Endothelial cell of umbilical vein (primary cell): Measurements from ENCODE around the gene CASP4. TPM values are rescaled to one million over a fixed set of nuclear protein-coding genes. Genes with fewer than 3 reads are reported as not detected.

Experiments used
- BruUV-seq: library from RNA; stranded (reverse); fragments of 400-500 nt; replicated peaks from 2 replicates; lab custom pipeline; 2021; lab: Mats Ljungman, UMichigan
- CTCF ChIA-PET: fragments of 300-600, 350-600 bp; sonication (Branson Sonifier 250); formaldehyde crosslinking; loops from one replicate; lab custom pipeline; 2021; ENCODE audit warnings: antibody characterized with exemption, inconsistent platforms; lab: Charles Lee
- POLR2A ChIA-PET: fragments of 300-600, 350-600 bp; sonication (Branson Sonifier 250); formaldehyde crosslinking; loops from one replicate; lab custom pipeline; 2021; ENCODE audit warnings: antibody characterized with exemption, inconsistent platforms; lab: Charles Lee
- DNase-seq: peaks from one replicate; pipeline ENCODE4 v3.0.0-alpha.2; 2011; ENCODE audit warnings: low read depth, low spot score
- FAIRE-seq: peaks from 2 replicates; lab custom pipeline; 2011; peaks lifted over from hg19 to GRCh38; lab: Jason Lieb, UNC
- H2AFZ ChIP-seq: 2 replicates; pipeline ENCODE4 v1.6.0; 2012; ENCODE audit warnings: low read depth, low read length, control low read depth, inconsistent platforms
- H3K27ac ChIP-seq: 2 replicates; pipeline ENCODE4 v1.5.1; 2011; ENCODE audit warnings: low read depth, mild to moderate bottlenecking, control low read depth, low read length, moderate library complexity; ENCODE audit not compliant: insufficient read depth
- H3K27me3 ChIP-seq, 2 experiments: 2 replicates each; pipeline versions ENCODE4 v1.6.0 to v1.6.1; 2011; ENCODE audit warnings: low read length in 2 of 2, mixed read lengths in 1 of 2; ENCODE audit not compliant: control insufficient read depth in 2 of 2, insufficient read depth in 2 of 2
- H3K36me3 ChIP-seq, 2 experiments: 2 replicates in 1 of 2; 3 replicates in 1 of 2; pipeline ENCODE4 v1.5.1; 2011; ENCODE audit warnings: low read length in 2 of 2, mild to moderate bottlenecking in 1 of 2, moderate library complexity in 1 of 2; ENCODE audit not compliant: control insufficient read depth in 2 of 2, insufficient read depth in 2 of 2; ENCODE audit errors: extremely low read depth in 1 of 2
- H3K4me1 ChIP-seq: 3 replicates; pipeline ENCODE4 v1.5.1; 2011; ENCODE audit warnings: mild to moderate bottlenecking, low read length; ENCODE audit not compliant: control insufficient read depth, insufficient read depth; ENCODE audit errors: extremely low read depth
- H3K4me2 ChIP-seq: 2 replicates; pipeline ENCODE4 v1.6.1; 2011; ENCODE audit warnings: low read length, control low read depth, mixed read lengths; ENCODE audit not compliant: insufficient read depth
- H3K4me3 ChIP-seq, 3 experiments: fragments of 200-600 bp in 1 of 3; sonication (generic), shearing (Covaris generic) in 1 of 3; replicated peaks in 1 of 3; 2 replicates each; pipeline ENCODE4 v1.5.1; 2011 to 2016; ENCODE audit warnings: control low read depth in 3 of 3, low read length in 3 of 3, mild to moderate bottlenecking in 2 of 3, inconsistent platforms in 1 of 3, low read depth in 1 of 3, moderate library complexity in 1 of 3; ENCODE audit not compliant: insufficient read depth in 1 of 3
- H3K79me2 ChIP-seq: 2 replicates; pipeline ENCODE4 v1.6.0; 2012; ENCODE audit warnings: low read length, inconsistent platforms; ENCODE audit not compliant: control insufficient read depth, insufficient read depth
- H3K9ac ChIP-seq: replicated peaks from 2 replicates; pipeline ENCODE3; 2011; ENCODE audit warnings: low read length, control low read depth; ENCODE audit not compliant: insufficient read depth; ENCODE audit errors: extremely low read depth
- H3K9me1 ChIP-seq: replicated peaks from 3 replicates; pipeline ENCODE4 v1.6.0; 2011; ENCODE audit warnings: mild to moderate bottlenecking, low read length; ENCODE audit not compliant: control insufficient read depth, insufficient read depth; ENCODE audit errors: extremely low read depth
- H3K9me3 ChIP-seq: replicated peaks from 2 replicates; pipeline ENCODE4 v1.5.1; 2012; ENCODE audit warnings: low read length, inconsistent platforms; ENCODE audit not compliant: control insufficient read depth, insufficient read depth
- H4K20me1 ChIP-seq: replicated peaks from 2 replicates; pipeline ENCODE3; 2011; ENCODE audit warnings: mild to moderate bottlenecking, low read length; ENCODE audit not compliant: control insufficient read depth, insufficient read depth; ENCODE audit errors: extremely low read depth
- EZH2 ChIP-seq: IDR thresholded peaks from 2 replicates; pipeline ENCODE4 v1.6.1; 2012; ENCODE audit warnings: borderline replicate concordance, low read depth, mild to moderate bottlenecking, moderate library complexity, low read length, inconsistent platforms; ENCODE audit not compliant: severe bottlenecking
- FOS ChIP-seq: IDR thresholded peaks from 2 replicates; pipeline ENCODE4 v1.6.1; 2011; ENCODE audit warnings: mild to moderate bottlenecking, low read length, moderate library complexity, borderline replicate concordance; ENCODE audit not compliant: insufficient read depth
- GATA2 ChIP-seq: IDR thresholded peaks from 2 replicates; pipeline ENCODE4 v1.7.0; 2011; ENCODE audit warnings: low read depth, mild to moderate bottlenecking, moderate library complexity, mixed read lengths, low read length; ENCODE audit not compliant: insufficient read length, insufficient read depth
- JUN ChIP-seq: IDR thresholded peaks from 2 replicates; pipeline ENCODE4 v1.6.1; 2011; ENCODE audit warnings: borderline replicate concordance, low read depth; ENCODE audit not compliant: insufficient read length, insufficient read depth
- MYC ChIP-seq: IDR thresholded peaks from one replicate; pipeline ENCODE4 v1.6.1; 2011; ENCODE audit warnings: mild to moderate bottlenecking, low read depth, low read length
- POLR2A ChIP-seq: IDR thresholded peaks from 2 replicates; pipeline ENCODE4 v1.6.1; 2012; ENCODE audit warnings: low read depth, mild to moderate bottlenecking, control low read depth, low read length
- POLR2AphosphoS5 ChIP-seq: IDR thresholded peaks from 2 replicates; pipeline ENCODE4 v1.6.1; 2012; ENCODE audit warnings: low read depth, mild to moderate bottlenecking, control low read depth, low read length, moderate library complexity; ENCODE audit not compliant: insufficient read depth
- dilution Hi-C: fragments of 300-500 bp; cut with MboI; formaldehyde crosslinking; loops from one replicate; pipeline ENCODE4 v1.15.0; 2019; ENCODE audit warnings: low sequenced_read_pairs; ENCODE audit not compliant: extremely low pct_ligation_motif_present
- intact Hi-C: fragments of 100-400 bp; cut with micrococcal nuclease; formaldehyde crosslinking; loops from one replicate; pipeline ENCODE4 v1.10.0; 2022
- polyA plus RNA-seq, 4 experiments: library from polyadenylated mRNA; depleted of rRNA in 3 of 4; stranded (reverse) in 3 of 4; unstranded in 1 of 4; fragments of >200 nt; gene quantifications; 2 replicates each; pipeline versions ENCODE4 v1.2.1 to v1.2.3, GENCODE V29; 2011 to 2012; ENCODE audit warnings: missing spikeins in 1 of 4
- total RNA-seq: library from RNA; stranded (reverse); gene quantifications from 2 replicates; pipeline ENCODE4 v1.2.3, GENCODE V29; 2021
- TF ChIP-seq, protein P1 (sequence below), 2 donors: IDR thresholded peaks; 1 replicate in 1 of 2; 2 replicates in 1 of 2; pipeline ENCODE4 v1.5.1; 2011; ENCODE audit warnings: low read length in 2 of 2, mild to moderate bottlenecking in 2 of 2, moderate library complexity in 2 of 2, control low read depth in 1 of 2, inconsistent platforms in 1 of 2, low read depth in 1 of 2; ENCODE audit not compliant: insufficient read depth in 1 of 2; ENCODE audit errors: extremely low read depth in 1 of 2
- TF ChIP-seq, protein P2 (sequence below): IDR thresholded peaks from 2 replicates; pipeline ENCODE4 v1.6.1; 2011; ENCODE audit not compliant: insufficient read depth, insufficient read length

Gene CASP4
- total and polyA plus RNA-seq, 2 donors (not counting 3 experiments of a cell fraction or from before 2014, with no cell fraction given), result 83.1 to 89.1 TPM

DNA sequence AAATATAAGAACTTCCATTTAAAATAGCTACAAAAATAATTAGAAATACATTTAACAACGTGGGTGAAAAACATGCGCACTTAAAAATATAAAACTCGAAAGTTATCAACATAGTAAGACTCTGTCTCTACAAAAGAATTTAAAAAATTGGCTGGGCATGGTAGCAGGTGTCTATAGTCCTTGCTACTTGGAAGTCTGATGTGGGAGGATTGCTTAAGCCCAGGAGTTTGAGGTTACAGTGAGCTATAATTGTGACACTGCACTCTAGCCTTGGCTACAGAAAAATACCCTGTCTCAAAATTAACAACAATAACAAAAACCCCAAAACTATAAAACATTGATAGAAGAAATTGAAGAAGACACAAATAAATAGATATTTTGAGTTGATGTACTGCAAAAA lies 56.3 kb downstream of the CASP4 start:
- no peaks in the 10 kb centered on the region for H3K27me3 ChIP-seq
- H3K9me3 ChIP-seq, result no peaks in the 10 kb centered on the region
- no peaks in the 10 kb centered on the region for H3K79me2 ChIP-seq
- DNase-seq, result no peak
- TF ChIP-seq MYC (no peak), POLR2AphosphoS5 (no peak), POLR2A (no peak), JUN (no peak), FOS (no peak), EZH2 (no peak), GATA2 (no peak)
- TF ChIP-seq, protein P1, sequence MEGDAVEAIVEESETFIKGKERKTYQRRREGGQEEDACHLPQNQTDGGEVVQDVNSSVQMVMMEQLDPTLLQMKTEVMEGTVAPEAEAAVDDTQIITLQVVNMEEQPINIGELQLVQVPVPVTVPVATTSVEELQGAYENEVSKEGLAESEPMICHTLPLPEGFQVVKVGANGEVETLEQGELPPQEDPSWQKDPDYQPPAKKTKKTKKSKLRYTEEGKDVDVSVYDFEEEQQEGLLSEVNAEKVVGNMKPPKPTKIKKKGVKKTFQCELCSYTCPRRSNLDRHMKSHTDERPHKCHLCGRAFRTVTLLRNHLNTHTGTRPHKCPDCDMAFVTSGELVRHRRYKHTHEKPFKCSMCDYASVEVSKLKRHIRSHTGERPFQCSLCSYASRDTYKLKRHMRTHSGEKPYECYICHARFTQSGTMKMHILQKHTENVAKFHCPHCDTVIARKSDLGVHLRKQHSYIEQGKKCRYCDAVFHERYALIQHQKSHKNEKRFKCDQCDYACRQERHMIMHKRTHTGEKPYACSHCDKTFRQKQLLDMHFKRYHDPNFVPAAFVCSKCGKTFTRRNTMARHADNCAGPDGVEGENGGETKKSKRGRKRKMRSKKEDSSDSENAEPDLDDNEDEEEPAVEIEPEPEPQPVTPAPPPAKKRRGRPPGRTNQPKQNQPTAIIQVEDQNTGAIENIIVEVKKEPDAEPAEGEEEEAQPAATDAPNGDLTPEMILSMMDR (IDR thresholded peaks at IDR 0.05; ENCODE audit: extremely low read depth in 1 of 2, insufficient read depth in 1 of 2, low read depth in 1 of 2, low read length in 2 of 2), result no peak
- TF ChIP-seq, protein P2, sequence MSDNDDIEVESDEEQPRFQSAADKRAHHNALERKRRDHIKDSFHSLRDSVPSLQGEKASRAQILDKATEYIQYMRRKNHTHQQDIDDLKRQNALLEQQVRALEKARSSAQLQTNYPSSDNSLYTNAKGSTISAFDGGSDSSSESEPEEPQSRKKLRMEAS, result no peak
- ChIA-PET CTCF (no interaction called here), POLR2A (no interaction called here)
- no peak overlapping the region for H3K9ac ChIP-seq
- no peak overlapping the region for H2AFZ ChIP-seq
- intact Hi-C loops, result no loop called here
- FAIRE-seq, result no peak
- no peak overlapping the region for H3K4me3 ChIP-seq
- H4K20me1 ChIP-seq, result no peaks in the 10 kb centered on the region
- no peak overlapping the region for H3K27ac ChIP-seq
- H3K4me1 ChIP-seq, result peaks cover 14% of the 10 kb centered on the region
- H3K9me1 ChIP-seq, result no peaks in the 10 kb centered on the region
- H3K36me3 ChIP-seq, result peaks cover 0 to 5% of the 10 kb centered on the region in 2 experiments
- no TSS peak for BruUV-seq
- H3K4me2 ChIP-seq, result no peak overlapping the region
- dilution Hi-C loops, result no loop called here
